CD4-positive, alpha-beta T cell treated with Interleukin-17A for 4 hours (primary cell): ENCODE data around the gene MLLT3.

Experiments used
- DNase-seq: peaks from one replicate; pipeline ENCODE4 v3.0.0-alpha.2; 2020; ENCODE audit warnings: mixed read lengths

MLLT3 gene

GRCh38 chr9:20407013-20407412, 215.3 kb downstream of the MLLT3 start:
- DNase-seq = no peak

GRCh38 chr9:20406344-20406743, 216.0 kb downstream of the MLLT3 start:
- DNase-seq = no peak

GRCh38 chr9:20405616-20406015, 216.7 kb downstream of the MLLT3 start:
- DNase-seq = no peak

DNA sequence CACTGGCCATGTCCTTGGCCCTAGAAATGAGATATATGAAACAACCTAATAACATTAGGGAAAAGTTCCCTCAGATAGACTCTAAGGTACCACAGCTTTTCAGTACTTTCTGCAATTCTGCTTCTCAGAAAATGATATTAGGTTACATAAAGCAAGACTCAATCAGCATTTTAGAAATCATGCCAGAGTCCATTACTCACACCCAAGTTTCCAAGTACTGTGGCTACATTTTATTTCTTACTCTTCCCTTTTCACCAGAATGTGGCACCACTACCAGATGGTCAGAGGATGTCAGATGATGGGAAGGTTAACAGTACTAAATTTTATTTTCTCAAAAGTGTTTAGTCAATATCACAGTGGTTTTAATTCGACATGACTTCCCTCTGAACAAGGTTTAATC, 217.2 kb downstream of the MLLT3 start:
- no peak for DNase-seq

GRCh38 chr9:20404192-20404813, 218.0 kb downstream of the MLLT3 start:
- DNase-seq = no peak

DNA sequence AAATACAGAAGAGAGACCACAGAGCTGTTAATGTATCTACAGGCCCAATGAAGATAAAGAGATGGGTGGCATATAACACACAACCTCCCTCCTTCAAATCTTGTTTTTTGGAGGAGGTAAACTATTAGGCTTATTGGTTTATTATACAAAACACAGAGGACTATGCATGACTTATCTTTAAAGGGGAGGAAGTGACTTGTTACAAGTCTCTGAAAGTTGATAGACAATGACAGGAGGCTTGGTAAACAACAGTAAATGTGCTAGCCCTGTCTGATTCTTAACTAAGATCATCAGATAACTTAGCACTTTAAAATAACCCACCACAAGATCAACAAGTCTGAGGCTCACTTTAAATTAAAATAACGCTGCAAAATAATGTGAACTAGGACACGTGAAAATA, 219.0 kb downstream of the MLLT3 start:
- no peak for DNase-seq

- DNase-seq = no peak
These were observed 219.9 kb downstream of the MLLT3 start for GRCh38 chr9:20402273-20402875.

- no peak for DNase-seq
These were observed 223.6 kb downstream of the MLLT3 start for GRCh38 chr9:20398536-20399338.

GRCh38 chr9:20397348-20397747, 225.0 kb downstream of the MLLT3 start:
- no peak for DNase-seq

DNA sequence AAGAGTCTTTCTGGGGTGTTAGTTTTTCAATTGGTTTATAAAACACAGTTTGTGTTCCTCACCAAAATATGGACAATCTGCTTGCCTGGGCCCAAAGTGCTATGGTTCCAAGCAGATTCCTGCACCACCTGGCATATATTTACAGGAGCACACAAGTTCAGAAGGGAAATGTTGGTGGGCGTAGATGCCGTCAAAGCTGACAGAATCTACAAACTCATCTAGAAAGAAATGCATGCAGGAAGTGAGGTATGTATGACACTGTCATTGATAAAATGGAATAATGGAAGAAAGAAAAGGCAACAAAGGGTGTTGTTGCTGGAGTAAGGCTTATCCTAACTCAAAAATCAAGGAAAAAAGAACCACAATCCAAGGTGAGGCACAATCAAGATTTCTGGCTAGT, 225.8 kb downstream of the MLLT3 start:
- no peak for DNase-seq

DNA sequence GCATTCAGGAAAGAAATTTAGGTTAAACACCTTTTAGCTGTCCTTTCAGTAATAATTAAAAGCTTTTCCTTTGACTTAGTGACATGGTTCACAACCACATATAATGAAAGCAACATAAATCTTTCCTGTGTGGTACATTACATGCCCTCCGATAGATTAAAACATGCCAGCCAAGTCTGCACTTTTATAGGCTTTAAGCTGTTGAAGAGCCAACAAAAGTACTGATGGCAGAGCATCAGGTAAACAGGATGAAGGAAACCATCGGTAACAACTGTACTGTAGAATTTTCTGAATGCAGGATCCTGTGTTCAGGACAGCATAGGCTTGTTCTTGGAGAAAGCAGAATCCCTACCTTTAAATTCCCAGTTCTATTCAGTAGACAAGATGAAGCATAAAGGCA, 226.6 kb downstream of the MLLT3 start:
- no peak for DNase-seq

GRCh38 chr9:20394969-20395368, 227.3 kb downstream of the MLLT3 start:
- DNase-seq = no peak

GRCh38 chr9:20391208-20391607, 231.1 kb downstream of the MLLT3 start:
- no peak for DNase-seq

GRCh38 chr9:20390400-20390799, 231.9 kb downstream of the MLLT3 start:
- DNase-seq = no peak

- DNase-seq = no peak
These were observed 235.2 kb downstream of the MLLT3 start for GRCh38 chr9:20387062-20387461.

DNA sequence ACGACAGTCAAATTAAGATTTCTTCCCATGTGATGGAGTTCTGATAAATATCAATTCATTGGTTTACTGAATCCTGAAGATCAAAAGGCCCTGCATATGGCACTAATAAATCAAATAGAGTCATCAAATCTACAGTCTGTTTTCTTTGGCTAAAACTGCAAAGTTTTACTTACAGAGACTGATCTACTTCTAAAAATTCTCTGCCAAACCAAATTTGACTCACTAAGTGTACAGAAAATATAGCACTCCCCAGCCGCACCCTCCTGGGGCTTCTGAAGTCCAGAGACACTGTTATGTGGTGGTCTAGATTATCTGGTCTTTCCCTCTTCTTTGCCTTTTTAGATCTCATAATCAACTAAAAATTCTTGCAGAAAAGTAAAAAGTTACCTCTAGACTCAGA, 237.7 kb downstream of the MLLT3 start:
- DNase-seq = no peak

GRCh38 chr9:20382460-20383071, 239.7 kb downstream of the MLLT3 start:
- no peak for DNase-seq

DNA sequence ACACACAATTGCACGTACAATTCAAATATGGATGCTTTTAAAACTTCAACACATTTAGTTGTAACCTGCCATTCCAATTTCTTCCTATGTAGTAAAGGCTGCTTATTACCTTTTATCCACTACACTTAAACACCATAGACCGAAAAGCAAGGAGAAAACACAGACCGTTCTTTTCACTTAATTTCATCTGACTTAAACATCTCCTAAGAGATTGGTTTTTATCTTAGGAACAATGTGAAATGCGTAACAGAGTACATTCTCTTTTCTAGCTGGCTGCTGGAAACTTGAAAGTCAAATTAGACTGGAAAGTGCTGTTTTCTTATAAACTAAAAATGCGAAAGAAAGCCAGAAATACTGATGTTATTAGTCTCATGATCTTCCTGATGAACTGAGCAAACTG, 241.8 kb downstream of the MLLT3 start:
- DNase-seq = no peak

DNA sequence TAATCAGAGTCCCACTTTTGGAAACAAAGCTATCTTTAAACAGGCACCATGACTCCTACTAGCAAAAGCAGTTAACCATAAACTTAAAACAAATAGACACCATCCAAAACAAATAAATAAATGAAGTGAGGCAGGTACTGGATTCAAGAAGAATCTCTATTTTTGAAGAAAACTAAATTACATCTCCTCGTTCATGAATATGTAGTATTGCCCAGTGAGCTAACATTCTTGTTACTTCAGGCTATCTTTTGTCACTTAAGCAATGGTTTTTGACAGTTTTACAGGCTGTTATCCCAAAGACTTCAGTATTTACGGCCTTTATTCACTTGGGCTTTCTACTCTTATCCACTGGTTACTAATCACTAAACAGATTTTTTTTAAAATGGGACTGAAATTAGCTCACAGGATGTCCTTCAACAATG, 242.5 kb downstream of the MLLT3 start:
- DNase-seq = no peak

DNA sequence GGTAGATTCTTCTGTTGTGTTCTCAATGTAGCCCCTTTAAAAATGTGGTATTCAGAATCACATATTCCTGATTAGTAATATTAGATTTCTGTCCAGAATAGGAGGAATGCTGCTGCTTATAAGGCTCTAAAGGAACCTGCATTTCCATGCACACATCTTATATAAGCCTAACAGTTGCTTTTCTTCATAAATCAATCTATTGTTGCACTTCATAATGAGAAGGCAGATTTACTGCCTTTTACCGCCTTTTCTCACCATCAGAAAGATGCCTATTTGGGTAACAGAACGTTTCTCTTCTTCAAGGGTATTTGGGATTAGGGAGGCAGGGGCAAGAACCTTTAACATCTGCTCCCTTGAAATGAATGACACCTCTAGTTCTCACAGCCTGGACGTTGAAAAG, 243.4 kb downstream of the MLLT3 start:
- no peak for DNase-seq

DNA sequence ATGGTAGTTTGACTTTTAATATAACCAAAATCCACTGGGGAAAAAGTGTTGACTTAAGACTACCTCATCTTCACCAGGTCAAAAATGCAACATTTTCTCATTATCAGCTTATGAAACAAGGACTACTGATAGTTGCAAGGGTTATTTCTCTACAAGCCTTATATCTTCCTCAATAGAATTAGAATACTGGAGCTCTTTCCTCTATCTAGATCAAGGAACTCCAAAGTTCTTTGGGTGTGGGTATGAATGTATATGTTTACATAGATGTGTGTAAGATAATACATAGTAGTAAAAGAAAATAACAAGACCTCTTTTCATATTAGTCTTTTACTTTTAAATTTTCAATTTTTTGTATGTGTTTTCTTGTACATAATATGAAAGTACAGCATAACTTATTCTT, 244.5 kb downstream of the MLLT3 start:
- no peak for DNase-seq

DNA sequence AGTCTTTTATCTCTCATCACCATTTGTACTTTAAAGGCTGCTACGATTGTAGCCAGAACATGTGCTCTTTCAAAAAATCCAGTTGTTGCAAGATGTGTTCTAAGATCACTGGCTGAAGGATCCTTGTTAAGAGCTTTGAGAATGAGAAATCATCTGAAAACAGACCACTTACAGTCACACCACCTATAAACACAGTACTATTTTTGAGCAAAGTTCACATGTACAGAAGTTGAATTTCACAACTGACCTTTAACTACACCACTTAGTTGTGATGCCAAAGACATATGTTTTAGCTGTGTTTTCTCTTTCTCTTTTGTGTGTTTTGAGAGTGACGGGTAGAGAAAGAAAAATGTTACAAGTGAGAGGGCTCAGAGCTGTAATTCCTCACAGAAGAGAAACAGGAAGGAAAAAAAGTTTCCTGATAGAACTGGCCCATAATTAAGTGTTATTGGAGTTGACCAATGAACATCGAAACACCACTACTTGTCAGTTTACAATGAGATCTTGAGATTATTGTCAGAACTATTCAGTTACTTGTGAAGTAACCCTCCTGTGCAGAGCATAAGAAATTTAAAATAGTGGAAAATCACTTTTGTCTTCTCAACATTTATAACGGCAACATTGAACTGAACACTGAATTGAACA, 245.4 kb downstream of the MLLT3 start:
- DNase-seq = no peak

- DNase-seq = no peak
These were observed 246.3 kb downstream of the MLLT3 start for GRCh38 chr9:20376042-20376441.
